ENCODE measurements around the gene ADCY3.

ADCY3 gene

DNA sequence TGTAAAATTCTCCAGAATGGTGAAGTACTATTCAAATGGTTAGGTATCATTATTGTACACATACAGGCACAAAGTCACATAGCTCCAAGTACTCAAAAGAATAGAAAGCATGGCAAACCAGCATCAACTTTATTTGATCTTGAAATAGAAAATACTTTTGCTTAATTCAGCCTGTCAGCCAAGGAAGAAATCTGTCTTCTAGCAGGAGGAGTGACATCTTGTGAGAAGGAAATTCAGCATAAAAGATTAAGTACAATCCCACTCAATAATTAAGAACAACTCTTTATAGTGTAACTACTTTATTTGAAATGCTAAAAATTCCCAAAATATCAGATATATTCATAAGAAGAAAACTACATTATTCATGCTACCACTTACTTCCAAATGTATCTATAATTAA lies 35.9 kb upstream of the ADCY3 start:
- no peak for DNase-seq (ENCODE audit: low read depth)
- no peak overlapping the region for H3K4me3 ChIP-seq (replicated peaks; ENCODE audit: low read depth, low read length)
- TF ChIP-seq, protein P1, sequence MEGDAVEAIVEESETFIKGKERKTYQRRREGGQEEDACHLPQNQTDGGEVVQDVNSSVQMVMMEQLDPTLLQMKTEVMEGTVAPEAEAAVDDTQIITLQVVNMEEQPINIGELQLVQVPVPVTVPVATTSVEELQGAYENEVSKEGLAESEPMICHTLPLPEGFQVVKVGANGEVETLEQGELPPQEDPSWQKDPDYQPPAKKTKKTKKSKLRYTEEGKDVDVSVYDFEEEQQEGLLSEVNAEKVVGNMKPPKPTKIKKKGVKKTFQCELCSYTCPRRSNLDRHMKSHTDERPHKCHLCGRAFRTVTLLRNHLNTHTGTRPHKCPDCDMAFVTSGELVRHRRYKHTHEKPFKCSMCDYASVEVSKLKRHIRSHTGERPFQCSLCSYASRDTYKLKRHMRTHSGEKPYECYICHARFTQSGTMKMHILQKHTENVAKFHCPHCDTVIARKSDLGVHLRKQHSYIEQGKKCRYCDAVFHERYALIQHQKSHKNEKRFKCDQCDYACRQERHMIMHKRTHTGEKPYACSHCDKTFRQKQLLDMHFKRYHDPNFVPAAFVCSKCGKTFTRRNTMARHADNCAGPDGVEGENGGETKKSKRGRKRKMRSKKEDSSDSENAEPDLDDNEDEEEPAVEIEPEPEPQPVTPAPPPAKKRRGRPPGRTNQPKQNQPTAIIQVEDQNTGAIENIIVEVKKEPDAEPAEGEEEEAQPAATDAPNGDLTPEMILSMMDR (IDR thresholded peaks at IDR 0.05; ENCODE audit: low read length, missing control alignments): no peak

DNA sequence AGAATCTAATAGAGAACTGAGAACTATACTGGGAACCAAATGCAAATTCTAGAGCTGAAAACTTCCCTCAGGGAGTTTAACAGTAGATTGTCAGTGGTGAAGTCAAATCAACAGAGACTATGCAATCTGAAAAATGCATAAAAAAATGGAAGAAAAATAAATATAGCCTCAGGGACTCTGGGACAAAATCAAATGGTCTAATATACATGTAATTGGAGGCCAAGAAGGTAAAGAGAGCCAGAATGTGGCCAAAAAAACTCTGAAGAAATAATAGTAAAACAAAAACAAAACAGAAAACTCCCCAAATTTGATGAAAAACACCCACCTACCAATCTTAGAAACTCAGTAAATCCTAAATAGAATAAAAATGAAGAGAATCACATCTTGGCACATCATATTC lies 35.2 kb upstream of the ADCY3 start:
- TF ChIP-seq, protein P1 (IDR thresholded peaks at IDR 0.05; ENCODE audit: low read length, missing control alignments): no peak

DNA sequence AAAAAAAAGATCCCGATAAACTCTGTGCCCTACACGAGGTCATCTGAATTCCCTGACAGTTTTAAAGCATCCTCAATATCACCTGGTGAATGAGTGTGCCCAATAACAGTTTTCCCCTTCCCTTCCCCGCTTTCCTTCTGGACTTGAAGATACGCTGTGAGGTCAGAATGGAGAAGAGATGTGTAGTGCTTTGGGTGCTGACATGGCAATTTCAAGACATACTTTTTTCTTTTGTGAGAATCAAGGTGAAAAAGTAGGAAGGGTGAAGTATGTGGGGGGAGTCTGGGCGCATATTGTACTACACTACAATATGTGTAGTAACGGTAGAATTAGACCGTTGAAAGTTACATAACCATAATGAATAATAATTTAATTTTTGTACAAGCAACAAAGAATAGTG lies 30.1 kb upstream of the ADCY3 start:
- DNase-seq (ENCODE audit: low read depth): no peak
- H3K4me3 ChIP-seq (replicated peaks; ENCODE audit: low read depth, low read length): no peak overlapping the region
- TF ChIP-seq, protein P1 (IDR thresholded peaks at IDR 0.05; ENCODE audit: low read length, missing control alignments): no peak

More for the DNA sequence above, 35.2 kb upstream of the ADCY3 start:
- no peak overlapping the region for H3K4me3 ChIP-seq (replicated peaks; ENCODE audit: low read depth, low read length)
- no peak for DNase-seq (ENCODE audit: low read depth)

DNA sequence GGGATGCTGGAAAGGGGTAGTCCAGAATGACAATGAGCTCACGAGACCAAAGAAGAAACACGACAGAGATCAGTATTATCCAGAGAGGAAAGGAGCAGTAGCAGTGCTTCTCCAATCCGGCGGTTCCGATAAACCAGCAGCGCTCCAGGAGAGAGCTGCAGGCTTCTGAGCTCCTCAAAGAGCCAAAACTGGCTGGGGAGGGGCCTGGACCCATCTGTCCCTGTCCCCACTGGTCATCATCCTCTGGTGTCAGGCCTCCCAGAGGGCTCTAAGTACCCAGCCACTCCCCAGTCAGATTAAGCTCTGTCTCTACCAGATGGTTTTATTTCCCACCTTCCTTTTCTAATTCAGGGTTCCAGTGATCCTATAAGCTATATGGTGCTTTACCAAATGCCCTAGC lies 28.5 kb upstream of the ADCY3 start:
- DNase-seq (ENCODE audit: low read depth): no peak
- TF ChIP-seq, protein P1 (IDR thresholded peaks at IDR 0.05; ENCODE audit: low read length, missing control alignments): no peak
- H3K4me3 ChIP-seq (replicated peaks; ENCODE audit: low read depth, low read length): no peak overlapping the region

DNA sequence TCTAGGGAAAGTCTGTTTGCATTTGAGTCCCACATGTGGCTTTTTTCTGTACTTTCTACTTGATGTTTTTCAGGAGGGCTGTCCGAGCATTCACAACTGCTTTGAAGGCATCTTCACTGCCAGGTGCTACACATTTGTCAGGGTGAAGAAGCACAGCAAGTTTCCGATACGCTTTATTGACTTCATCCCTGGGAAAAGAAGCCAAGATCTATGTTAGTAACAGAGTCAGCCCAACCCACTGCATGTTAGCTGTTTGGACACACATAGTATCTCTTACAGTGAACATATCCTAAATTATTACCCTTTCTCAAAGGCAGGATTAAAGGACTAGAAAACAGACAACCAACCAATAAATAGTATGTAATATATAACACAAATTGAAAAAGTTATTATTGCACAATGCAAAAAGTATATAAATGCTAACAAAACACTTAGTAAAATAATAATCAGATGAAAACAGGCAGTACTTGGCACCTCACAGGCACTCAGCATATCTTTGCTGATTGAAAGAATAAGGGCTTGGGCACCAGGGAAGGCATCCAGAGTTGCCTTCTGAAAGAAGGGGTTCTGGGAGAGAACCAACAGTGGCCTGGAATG lies 27.6 kb upstream of the ADCY3 start:
- H3K4me3 ChIP-seq (replicated peaks; ENCODE audit: low read depth, low read length): no peak overlapping the region
- DNase-seq (ENCODE audit: low read depth): no peak
- TF ChIP-seq, protein P1 (IDR thresholded peaks at IDR 0.05; ENCODE audit: low read length, missing control alignments): no peak

DNA sequence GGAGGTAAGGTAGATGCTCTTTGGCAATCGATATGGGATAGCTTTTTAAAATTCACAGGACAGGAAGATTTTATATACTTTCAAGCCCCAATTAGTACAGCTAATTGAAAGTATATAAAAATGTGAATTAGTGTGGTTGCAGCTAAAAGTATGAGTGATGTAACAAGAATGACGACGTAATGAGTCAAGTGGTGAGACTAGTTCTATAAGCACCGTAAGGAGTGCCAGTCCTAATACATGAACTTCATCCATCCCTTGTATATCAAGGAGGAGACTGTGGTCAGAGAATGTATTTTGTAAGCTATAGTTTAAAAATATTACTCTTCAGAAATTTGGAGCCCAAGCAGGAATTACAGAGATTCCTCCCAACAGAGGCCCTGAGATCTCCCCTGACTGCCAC lies 25.9 kb upstream of the ADCY3 start:
- no peak for DNase-seq (ENCODE audit: low read depth)
- no peak overlapping the region for H3K4me3 ChIP-seq (replicated peaks; ENCODE audit: low read depth, low read length)
- TF ChIP-seq, protein P1 (IDR thresholded peaks at IDR 0.05; ENCODE audit: low read length, missing control alignments): no peak

DNA sequence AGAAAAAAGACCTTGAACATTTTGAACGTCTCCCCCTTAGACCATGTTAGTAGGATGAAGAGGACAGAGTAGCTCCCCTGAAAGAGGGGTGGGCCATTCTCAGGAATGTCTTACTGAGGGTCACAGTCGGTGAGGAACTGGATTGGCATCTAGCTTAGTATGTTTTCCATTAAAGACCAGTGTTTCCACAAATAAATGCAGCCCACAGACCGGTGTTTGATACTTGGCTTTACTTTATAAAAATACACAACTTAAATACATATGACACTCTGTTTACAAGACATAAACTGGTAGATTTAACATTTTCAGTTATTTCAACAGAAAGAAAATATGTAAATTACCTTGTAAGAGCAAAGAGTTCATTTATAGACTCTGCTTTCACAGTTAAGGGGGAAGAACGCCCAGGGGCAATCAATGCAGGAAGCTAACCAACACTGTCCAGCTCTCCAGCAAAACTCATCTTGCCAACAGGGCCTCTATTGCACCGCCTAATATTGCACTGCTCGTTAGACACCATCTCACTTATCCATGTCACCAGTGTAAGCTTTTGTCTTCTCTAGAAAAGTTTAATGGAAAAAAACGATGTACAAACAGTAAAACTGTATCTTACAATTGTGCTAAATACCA lies 23.5 kb upstream of the ADCY3 start:
- TF ChIP-seq, protein P1 (IDR thresholded peaks at IDR 0.05; ENCODE audit: low read length, missing control alignments): no peak
- DNase-seq (ENCODE audit: low read depth): no peak
- H3K4me3 ChIP-seq (replicated peaks; ENCODE audit: low read depth, low read length): no peak overlapping the region

Measured in fibroblast of pulmonary artery (primary cell).